GM19468 (cell line): ENCODE measurements around the gene ATOH1.
A peak's percentile ranks its signal among the peaks of the same experiment; 100 is the strongest.

Source experiments
- ATAC-seq: cut with Tn5 transposase; IDR thresholded peaks from one replicate; pipeline ENCODE4 v1.9.1; 2021; ENCODE audit warnings: mild to moderate bottlenecking, moderate library complexity, moderate number of reproducible peaks; ENCODE audit not compliant: unreplicated experiment; ENCODE audit errors: extremely low read depth

The ATOH1 gene

GRCh38 chr4:93831716-93832496 lies 3.4 kb downstream of the ATOH1 start:
- ATAC-seq, result no peak

GRCh38 chr4:93834249-93835066 lies 5.9 kb downstream of the ATOH1 start:
- ATAC-seq, result no peak

GRCh38 chr4:93835929-93836328 lies 7.4 kb downstream of the ATOH1 start:
- ATAC-seq, result no peak

- ATAC-seq, result no peak
Observed at GRCh38 chr4:93839704-93840103, 11.2 kb downstream of the ATOH1 start.

GRCh38 chr4:93841803-93842345 lies 13.3 kb downstream of the ATOH1 start:
- ATAC-seq, result peak; percentile 32

GRCh38 chr4:93842601-93843252 lies 14.2 kb downstream of the ATOH1 start:
- peak; percentile 49 for ATAC-seq

GRCh38 chr4:93843772-93844171 lies 15.2 kb downstream of the ATOH1 start:
- no peak for ATAC-seq

GRCh38 chr4:93852680-93853079 lies 24.1 kb downstream of the ATOH1 start:
- no peak for ATAC-seq

- peak; percentile 38 for ATAC-seq
Observed at GRCh38 chr4:93855926-93856325, 27.4 kb downstream of the ATOH1 start.

GRCh38 chr4:93865650-93866049 lies 37.1 kb downstream of the ATOH1 start:
- no peak for ATAC-seq

GRCh38 chr4:93867416-93868001 lies 39.0 kb downstream of the ATOH1 start:
- no peak for ATAC-seq

- no peak for ATAC-seq
Observed at GRCh38 chr4:93870876-93871458, 42.4 kb downstream of the ATOH1 start.

- ATAC-seq, result no peak
Observed at GRCh38 chr4:93876754-93877153, 48.2 kb downstream of the ATOH1 start.

GRCh38 chr4:93878566-93878965 lies 50.0 kb downstream of the ATOH1 start:
- no peak for ATAC-seq

GRCh38 chr4:93879919-93880318 lies 51.4 kb downstream of the ATOH1 start:
- ATAC-seq, result peak; percentile 76
